Lower leg skin (tissue), 3 donors: Measurements from ENCODE around the gene KIF13A.

ENCODE experiments used
- CTCF ChIP-seq, 3 donors: fragments of 450-650 bp; IDR thresholded peaks; one replicate each; pipeline ENCODE4 v1.5.1; 2016; ENCODE audit warnings: antibody characterized with exemption in 3 of 3, mild to moderate bottlenecking in 3 of 3, moderate library complexity in 2 of 3
- POLR2A ChIP-seq, 2 donors: fragments of 450-650 bp; IDR thresholded peaks; one replicate each; pipeline ENCODE4 v1.6.1; 2016 to 2017; ENCODE audit warnings: antibody characterized with exemption in 2 of 2, mild to moderate bottlenecking in 1 of 2, moderate library complexity in 1 of 2

DNA sequence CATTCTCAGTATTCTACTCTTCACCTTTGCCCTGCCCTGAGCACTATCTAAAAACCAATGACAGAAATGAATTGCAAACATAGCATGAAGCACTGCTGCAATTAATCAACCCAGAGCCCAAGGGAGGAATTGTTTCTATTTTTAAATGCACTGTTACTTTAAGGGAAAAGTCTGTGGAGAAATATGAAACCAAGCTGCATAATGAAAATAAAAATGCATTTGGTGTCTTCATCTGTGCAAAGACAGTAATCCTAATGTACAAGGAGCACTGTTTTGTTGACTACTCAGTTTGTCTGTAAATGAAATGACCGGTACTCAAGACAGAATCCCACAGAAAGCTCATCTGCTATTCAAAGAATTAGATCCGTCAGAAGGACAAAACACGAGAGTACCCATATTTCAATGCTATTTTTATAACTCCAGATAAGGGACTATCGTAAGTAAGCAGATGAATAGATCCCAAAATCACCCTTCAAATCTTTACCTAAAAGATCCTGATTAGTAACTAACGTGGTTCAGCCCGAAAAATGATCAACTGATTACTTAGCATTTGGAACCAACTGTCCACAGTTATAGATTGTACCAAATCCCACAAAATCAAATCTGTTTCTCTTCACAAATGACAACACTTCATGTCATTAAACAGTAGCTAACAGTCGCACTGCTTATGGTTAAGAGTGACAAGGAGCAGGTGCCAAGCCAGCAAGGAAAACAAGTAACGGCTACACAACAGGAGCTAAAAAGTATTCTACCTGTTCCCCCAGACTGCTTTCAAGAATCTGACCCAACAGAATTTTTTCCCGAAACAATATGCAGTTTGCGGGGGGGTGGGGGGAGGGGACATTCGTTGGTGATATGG is 2.4 kb downstream of the KIF13A start:
- TF ChIP-seq CTCF (IDR thresholded peaks at IDR 0.05) (no peak), POLR2A (IDR thresholded peaks at IDR 0.05) (no peak)
